GM19240 (cell line): ENCODE data around the gene EEF1G.
"Not testable (repeated sequence)": the region's sequence is repeated elsewhere in the genome, so short reads cannot be mapped to it uniquely, and the experiment has no call there.

ENCODE experiments used
- DNase-seq: peaks from one replicate; pipeline ENCODE4 v3.0.0; 2011; ENCODE audit warnings: low spot score; ENCODE audit not compliant: insufficient read length

EEF1G gene

DNA sequence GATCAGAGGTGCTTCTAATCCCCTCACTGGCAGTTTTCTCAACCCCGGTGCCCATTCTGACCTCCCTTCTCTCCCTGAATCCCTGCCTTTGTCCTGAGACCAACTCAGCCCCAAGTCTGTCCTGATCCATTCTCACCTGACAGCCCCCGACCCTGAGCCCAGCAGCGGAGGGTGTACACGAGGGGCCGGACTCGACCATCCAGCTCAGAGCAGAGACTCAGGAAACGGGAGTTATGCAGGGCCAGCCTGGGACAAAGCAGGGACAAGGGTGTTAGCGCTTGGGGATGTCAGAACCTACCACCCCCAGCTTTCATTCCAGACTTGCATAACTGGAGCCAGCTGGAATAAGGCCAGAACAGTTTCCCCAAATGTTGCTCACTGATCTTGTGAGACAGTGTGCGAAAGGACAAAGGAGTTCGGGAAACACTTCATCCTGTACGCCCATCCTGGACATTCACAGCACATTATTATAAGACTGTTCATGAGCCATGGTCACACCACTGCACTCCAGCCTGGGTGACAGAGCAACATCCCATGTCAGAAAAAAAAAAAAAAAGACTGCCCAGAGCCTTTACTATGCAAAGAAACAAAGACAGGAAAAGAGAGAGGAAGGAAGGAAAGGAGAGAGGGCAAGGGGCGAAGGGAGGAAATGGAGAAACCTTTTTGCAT, 3.5 kb upstream of the EEF1G start:
- no peak for DNase-seq

- no peak for DNase-seq
These were observed 2.1 kb upstream of the EEF1G start for GRCh38 chr11:62575837-62576236.

DNA sequence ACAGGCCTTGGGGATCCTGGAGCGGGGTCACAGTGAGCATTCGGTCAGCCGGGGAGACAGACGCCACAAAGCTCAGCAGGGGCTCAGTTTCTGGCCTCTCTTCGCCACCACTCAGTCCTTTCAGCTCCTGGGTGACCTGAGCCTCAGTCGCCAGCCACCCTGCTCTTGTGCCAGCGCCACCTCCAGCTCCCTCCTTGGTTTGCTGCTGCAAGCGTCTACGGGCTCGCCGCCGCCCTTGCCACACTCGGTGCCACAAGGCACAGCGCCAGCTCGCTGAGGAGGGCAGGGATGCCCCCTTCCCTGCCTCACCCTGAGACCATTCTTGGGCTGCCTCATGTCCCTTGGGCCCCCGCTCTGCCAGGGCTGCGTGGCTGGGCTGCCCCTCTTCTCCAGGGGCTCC, 1.5 kb upstream of the EEF1G start:
- DNase-seq, result no peak

DNA sequence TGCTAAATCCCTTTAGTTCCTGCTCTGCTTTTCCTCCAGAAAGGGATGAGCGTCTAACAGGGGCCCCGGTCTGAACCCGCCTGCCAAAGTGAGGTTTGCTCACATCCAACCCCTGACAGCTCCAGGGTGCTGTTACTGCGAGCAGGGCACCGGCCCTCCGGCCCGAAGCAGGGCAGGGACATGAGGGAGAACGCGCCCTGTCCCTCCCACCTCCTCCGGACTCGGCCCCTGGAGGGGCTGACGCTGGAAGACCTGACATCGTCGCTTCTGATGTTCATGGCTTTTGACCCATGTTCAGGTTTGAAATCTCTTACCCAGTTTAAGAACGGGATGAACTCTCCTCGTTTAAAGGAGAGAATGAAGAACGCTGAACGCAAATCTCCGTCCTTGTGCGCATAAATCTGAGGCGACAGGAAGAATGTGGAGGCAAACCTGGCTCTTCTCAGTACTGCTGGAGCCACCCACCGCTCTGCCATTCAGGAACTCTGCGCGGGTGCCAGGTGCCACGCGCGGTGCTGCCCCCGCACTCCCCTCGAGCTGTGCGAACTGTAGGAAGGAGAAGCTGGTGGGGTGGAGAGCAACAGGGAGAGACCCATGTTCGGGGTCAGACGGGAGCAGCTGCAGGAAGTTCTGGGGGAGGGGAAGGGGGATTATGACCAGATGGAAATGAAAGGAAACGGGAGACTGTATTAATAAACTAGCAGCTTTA, 826 bp upstream of the EEF1G start:
- no peak for DNase-seq

DNA sequence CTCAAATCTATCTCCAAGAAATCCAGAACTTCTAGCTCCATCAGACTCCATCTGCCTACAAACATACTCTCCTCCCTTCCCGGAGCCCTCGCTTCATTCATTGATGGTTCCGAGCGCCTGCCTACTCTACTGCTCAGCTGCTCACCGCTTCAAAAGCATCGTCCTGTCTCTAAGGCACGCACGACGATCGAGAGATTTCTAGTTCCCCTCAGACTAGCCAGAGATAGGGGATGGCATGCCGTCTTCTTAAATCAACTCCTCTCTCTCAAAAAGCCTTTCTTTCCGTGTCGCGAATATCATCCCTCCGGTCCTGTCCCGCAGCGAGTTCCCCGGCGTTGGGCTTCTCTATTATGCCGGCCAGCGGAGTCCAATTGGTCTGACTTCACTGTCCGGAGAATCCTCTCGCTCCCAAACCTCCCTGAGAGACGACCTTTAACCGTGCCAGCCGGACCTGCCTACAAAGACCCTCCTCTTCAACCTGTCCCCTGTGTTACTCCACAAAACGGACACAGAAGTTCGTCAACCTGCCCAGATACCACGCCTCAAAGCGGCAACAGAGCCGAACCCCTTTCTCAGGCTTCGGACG, 592 bp downstream of the EEF1G start:
- DNase-seq, result no peak

DNA sequence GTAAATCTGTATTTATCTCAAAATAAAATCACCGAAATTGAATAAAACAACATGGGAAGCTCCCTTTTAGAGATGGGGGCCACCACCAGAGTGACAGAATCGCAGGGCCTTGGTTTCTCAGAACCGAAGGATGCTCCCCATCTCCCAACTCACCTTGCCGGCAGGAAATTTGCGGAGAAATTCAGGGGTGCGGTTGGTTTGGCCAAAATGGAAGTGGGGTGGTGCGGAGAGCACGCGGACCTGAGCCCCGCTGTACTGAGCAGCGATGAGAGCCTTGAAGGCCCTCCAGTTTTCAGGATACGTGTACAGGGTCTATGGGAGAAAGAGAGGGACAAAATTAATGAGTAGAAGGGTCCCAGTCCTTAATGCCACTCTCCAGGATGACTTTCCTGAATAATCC, 1.3 kb downstream of the EEF1G start:
- DNase-seq, result no peak

DNA sequence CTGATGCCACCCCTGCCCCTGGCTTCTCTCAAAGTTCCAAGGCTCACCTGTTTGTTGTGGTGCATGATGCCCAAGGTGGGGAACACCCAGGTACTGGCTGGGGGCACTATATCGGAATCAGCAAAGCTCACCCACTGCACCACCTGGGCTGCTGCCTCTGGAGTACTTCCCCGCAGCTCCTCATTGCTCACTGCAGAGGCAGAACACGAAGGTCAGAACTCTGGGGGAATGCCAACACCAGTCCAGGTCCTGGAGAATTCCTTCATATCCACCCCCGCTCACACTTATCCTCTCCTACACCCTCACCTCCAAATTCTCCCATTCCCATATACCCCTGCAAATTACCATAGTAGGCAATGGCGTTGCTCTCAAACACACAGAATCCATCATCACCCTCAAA, 2.2 kb downstream of the EEF1G start:
- DNase-seq, result not testable (repeated sequence)

GRCh38 chr11:62570903-62571302, 2.8 kb downstream of the EEF1G start:
- not testable (repeated sequence) for DNase-seq

GRCh38 chr11:62569611-62570010, 4.1 kb downstream of the EEF1G start:
- no peak for DNase-seq

DNA sequence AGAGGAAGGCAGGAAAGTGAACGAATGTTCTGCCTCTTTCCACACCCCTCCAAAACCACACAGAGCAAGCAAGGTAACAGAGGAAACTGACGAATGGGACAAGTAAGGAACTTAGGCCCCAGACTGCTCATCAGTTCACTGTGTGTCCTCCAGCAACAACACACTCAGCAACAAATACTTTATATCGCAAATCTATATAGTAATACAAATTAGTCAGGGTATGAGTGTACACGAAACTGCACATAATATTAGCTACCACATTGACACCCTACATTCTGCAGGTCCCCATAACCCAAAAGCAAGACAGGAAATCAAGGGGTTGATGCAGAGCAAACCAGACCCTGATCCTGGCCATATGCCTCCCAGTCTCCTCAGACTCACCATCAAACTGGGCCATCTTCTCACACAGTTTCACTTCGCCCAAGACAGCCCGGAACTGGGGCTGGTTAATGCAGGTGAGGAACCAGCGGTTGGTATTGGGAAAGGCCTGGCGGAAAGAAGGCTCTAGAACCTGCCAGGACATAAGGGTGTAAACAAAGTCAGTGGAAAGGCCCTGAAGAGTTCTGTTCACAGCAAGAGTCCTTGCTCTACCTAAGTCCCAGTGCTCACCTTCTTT, 6.6 kb downstream of the EEF1G start:
- DNase-seq, result no peak

- DNase-seq, result no peak
These were observed 7.4 kb downstream of the EEF1G start for GRCh38 chr11:62566247-62566646.

DNA sequence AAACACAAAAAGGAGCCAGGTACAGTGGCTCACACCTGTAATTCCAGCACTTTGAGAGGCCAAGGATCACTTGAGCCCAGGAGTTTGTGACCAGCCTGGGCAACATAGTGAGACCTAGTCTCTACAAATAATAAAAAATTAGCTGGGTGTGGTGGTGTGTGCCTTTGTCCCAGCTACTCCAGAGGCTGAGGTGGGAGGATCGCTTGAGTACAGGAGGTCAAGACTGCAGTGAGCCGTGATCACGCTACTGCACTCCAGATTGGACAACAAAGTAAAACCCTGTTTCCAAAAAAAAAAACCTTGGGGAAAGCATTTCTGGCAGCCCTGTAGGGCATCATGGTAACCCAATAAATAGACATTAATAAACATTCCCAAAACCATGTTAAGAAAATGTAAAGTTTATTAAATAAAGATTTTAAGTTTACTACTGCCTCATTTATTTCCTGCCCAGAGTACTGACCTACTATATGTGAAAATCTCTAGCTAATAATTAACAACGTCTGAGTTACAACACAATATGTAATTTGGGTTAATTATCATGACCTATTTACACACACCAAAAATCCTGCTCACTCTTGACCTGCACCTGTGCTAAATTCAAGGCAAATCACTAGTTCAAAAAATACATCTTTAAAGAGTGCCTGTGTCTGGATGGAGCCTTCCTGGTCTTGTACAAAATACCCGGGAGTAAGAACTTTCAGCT, 8.4 kb downstream of the EEF1G start:
- no peak for DNase-seq

- DNase-seq, result not testable (repeated sequence)
These were observed 11.9 kb downstream of the EEF1G start for GRCh38 chr11:62561677-62562230.

- no peak for DNase-seq
These were observed 13.1 kb downstream of the EEF1G start for GRCh38 chr11:62560566-62561103.

GRCh38 chr11:62559626-62560025, 14.1 kb downstream of the EEF1G start:
- DNase-seq, result not testable (repeated sequence)

GRCh38 chr11:62559204-62559603, 14.5 kb downstream of the EEF1G start:
- DNase-seq, result no peak

DNA sequence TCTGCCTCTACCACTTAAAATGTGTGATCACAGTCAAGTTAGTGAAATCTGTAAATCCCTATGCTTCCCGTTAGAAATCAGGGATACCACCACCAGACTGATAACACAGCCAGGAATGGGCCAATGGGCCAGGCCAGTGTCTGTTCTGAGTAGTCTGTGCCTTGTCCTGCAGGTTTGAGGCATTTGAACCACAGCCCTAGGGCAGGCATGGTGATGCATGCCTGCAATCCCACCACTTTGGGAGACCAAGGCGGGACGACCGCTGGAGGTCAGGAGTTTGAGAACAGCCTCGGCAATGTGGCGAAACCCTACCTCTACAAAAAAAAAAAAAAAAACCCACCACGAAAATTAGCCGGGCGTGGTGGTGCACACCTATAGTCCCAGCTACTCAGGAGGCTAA, 15.0 kb downstream of the EEF1G start:
- DNase-seq, result no peak

- DNase-seq, result no peak
These were observed 16.6 kb downstream of the EEF1G start for GRCh38 chr11:62556875-62557631.

DNA sequence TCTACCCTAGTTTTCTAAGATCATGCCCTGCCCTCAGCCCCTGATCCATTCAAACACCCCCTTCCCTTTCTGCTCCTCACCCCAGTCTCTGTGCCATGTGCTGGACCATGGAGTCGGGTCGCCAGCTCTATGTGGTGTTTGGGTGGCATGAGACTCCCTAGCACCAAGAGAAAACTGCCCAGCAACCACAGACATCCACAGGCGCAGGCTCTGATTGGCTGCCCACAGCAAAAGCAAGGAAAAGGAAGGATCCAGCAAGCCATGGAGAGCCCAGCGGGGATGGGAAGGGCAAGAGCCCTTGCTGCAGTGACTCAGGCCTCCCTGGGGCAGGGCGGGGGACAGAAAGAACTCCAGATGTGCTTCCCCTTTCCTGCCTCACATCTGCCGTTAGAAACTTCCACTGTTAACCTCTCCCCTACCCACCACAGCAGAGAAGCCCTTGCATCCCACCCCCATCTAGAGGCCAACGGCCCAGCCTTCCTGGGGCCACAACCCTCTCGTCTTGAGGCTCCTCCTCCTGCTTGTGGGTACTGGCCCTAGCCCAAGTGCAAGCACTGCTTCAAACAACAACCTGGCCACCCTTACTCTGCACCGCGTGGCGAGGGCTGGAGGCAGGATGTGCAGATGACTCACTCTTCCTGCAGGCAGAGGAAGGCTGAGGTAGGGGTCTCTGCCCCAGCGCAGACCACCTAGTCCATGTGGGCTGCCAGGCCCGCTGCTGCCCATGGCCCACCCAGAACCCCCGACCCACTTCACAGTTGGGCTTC, 17.4 kb downstream of the EEF1G start:
- no peak for DNase-seq
